HG02840 (cell line): ENCODE data around the gene CASR.
A peak's percentile ranks its signal among the peaks of the same experiment; 100 is the strongest.

Source experiments
- ATAC-seq: cut with Tn5 transposase; IDR thresholded peaks from one replicate; pipeline ENCODE4 v1.9.1; 2021; ENCODE audit warnings: mild to moderate bottlenecking, moderate library complexity, moderate number of reproducible peaks; ENCODE audit not compliant: unreplicated experiment, low FRiP score

The CASR gene

GRCh38 chr3:122253581-122253980, 70.1 kb downstream of the CASR start:
- ATAC-seq = no peak

- ATAC-seq = no peak
These were observed 72.4 kb downstream of the CASR start for GRCh38 chr3:122255757-122256439.

DNA sequence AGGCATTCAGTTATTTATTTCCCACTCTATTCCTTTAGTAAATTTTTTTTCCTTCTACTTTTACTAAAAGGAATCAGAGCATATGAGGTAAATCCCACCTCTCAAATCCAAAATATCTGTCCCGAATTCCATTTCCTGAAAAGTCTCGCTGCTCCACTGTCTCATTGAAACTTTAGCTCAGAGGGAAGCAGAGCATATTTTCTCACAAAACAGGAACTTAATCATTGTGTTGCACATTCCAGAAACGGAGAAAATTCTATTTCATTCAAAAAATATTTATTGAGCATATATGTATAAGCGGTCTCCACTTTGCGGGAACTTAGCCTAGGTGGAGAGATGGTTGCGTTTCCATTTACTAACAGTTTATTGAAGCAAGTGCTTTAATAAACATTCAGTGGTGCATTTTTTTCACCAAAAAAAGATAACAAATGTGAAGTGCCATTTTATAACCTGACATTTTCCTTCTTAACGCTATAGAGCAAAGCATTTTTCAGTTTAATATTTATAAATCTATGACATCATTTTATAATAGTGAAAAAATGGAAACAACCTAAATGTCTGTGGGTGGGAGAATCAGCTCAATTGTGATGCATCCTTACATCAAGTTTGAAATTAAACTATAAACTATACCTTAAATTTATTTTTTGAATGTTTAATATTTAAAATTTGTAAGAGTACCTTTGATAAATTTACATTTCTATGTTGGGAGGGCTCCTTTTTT, 74.3 kb downstream of the CASR start:
- ATAC-seq = no peak

DNA sequence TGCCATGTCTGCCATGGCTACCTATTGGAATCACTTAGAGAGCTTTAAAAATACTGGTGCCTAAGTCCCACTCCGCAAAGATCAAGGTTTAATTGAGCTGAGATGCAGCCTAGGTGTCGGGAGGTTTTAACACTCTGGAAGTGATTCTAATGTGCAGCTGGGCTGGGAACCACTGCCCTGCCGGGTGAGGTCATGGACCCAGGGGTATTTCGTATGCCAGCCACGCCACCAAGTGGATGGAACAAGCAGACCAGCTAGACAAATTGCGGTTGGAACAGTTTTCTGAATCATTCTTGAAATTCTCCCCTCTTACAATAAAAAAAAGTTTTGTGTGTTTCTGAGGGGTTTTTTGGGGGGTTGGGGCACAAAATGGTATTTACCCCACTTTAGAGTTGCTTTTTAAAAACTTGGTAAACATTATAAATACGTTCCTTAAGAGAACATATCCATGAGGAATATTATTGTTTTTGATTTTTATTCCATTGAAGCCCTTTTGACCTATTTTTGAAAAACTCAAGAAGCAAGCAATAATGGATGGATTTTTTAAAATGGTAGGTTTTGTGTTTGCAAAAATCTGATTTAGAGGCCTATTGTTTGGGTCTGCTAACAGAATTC, 75.4 kb downstream of the CASR start:
- peak; percentile 62 for ATAC-seq

DNA sequence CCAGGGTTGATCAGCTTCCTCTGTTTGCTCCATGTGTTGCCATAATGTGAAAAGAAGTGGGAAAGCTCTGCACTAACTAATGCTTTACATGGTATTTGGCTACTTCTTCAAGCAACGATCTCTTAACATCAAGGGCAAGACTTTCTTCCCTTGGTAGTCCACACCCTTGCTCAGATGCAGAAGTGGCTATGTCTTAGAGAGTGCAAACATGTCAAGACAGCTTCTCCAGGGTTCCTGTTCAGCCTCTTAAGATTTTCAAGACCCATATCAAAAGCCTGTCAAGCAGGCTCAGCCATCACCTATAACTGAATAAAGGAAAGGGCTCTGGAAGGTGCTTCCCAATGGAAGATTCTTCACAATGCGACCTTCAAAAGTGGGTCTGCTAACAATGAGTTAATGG, 76.7 kb downstream of the CASR start:
- no peak for ATAC-seq

DNA sequence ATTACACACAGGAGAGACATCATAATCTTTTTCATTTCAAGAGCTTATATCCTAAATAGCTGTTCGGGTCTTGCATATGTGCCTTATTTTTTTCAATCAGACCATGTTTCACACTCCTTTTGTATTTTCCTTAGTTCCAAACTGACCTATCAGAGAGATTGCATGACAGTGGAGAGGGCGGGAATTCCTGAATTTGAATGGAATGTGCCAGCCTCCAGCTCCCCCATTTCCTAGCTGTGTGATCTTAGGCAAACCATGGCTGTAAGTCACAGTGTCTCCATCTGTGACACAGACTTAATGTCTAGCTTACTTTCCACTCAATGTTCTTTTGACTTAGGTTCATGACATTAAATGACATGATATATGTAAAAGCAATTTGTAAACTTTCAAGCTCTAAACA, 79.6 kb downstream of the CASR start:
- ATAC-seq = no peak

GRCh38 chr3:122263974-122264588, 80.6 kb downstream of the CASR start:
- no peak for ATAC-seq

GRCh38 chr3:122265957-122266356, 82.5 kb downstream of the CASR start:
- ATAC-seq = no peak

DNA sequence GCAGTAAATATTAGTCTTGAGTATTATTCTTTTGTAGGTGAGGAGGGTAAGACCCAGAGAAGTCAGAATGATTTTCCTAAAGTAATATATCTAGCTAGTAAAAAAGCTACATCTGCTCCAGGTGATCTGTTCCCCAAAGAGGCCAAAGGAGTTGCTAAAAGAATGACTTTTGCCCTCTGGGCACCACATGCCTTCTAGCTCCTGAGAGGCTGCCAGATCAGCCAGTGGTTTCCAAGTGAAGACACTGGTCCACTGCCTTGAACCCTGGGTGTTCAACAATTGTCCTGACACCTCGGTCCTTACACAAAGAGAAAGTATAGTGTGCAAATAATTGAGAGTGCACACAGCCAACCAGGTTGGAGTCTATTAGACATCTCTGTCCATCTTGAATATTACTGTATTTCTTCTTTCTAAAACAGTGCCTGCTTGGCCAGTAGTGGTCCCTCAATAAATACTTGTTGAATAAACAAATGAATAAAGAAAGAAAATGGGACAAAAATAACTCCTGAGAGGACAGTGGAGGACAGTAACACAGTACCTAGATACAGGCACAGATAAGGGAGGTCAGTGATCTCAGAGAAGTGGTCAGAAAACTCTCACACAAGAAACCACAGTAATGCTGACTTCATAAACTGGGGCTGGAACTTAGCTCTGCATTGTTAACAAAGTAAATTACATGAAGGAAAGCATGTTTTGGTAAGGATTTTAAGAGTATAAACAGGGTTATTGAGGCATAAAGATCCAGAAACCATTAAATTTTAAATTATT, 85.0 kb downstream of the CASR start:
- no peak for ATAC-seq

- no peak for ATAC-seq
These were observed 85.6 kb downstream of the CASR start for GRCh38 chr3:122269045-122269444.

GRCh38 chr3:122271246-122271898, 87.9 kb downstream of the CASR start:
- no peak for ATAC-seq

GRCh38 chr3:122272879-122273278, 89.4 kb downstream of the CASR start:
- ATAC-seq = no peak

DNA sequence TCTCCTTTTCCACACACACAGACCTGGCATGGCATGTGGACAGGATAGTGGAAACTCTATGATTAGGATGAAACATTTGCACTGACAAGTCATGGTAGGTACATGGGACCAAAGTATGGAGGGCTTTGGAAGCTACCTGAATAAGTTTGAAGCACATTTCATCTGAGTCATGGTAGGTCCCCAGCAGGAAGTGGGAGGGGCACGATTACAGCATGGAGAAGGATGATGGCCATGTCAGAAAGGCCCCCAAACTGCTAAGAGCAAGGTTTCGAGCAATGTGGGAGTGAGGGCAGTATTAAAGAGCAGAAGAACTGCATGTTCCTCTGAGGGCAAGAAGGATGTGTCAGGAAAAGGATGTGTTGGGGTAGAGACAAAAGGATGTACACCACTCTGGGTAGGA, 90.0 kb downstream of the CASR start:
- ATAC-seq = no peak

DNA sequence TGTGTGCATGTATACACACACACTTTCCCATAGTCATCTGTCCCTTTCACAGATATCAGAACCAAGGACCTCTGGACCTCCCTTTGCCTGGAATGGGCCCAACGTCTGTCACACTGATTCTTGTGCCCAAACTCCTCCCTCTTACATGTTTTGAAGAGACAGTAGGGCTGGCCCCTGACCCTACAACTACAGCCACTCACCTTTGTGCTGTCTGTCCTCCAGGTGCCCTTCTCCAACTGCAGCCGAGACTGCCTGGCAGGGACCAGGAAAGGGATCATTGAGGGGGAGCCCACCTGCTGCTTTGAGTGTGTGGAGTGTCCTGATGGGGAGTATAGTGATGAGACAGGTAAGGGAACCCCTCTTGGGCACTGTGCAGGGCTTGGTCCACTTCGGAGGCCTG, 98.4 kb downstream of the CASR start:
- ATAC-seq = no peak

- no peak for ATAC-seq
These were observed 100.5 kb downstream of the CASR start for GRCh38 chr3:122283796-122284445.

DNA sequence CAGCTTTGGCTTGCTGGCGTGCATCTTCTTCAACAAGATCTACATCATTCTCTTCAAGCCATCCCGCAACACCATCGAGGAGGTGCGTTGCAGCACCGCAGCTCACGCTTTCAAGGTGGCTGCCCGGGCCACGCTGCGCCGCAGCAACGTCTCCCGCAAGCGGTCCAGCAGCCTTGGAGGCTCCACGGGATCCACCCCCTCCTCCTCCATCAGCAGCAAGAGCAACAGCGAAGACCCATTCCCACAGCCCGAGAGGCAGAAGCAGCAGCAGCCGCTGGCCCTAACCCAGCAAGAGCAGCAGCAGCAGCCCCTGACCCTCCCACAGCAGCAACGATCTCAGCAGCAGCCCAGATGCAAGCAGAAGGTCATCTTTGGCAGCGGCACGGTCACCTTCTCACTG, 101.0 kb downstream of the CASR start:
- ATAC-seq = no peak

DNA sequence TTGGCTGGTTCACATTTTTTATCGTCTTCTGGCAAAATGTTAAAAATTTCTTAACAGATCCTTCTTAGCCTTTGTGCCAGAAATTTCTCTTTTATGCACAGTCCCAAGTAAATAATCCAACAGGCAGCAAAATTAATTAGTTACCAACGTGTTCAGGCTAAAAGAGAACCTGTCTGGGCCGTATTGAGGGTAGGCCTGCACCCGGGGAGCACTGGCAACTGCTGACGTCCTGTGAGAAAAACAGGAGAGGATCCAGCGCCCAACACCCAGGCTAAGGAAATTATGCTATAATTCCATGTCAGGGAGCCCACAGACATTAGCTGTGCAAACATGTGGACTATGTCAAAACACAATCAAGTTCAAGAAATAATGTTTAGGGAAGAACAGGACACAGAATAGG, 110.9 kb downstream of the CASR start:
- no peak for ATAC-seq

DNA sequence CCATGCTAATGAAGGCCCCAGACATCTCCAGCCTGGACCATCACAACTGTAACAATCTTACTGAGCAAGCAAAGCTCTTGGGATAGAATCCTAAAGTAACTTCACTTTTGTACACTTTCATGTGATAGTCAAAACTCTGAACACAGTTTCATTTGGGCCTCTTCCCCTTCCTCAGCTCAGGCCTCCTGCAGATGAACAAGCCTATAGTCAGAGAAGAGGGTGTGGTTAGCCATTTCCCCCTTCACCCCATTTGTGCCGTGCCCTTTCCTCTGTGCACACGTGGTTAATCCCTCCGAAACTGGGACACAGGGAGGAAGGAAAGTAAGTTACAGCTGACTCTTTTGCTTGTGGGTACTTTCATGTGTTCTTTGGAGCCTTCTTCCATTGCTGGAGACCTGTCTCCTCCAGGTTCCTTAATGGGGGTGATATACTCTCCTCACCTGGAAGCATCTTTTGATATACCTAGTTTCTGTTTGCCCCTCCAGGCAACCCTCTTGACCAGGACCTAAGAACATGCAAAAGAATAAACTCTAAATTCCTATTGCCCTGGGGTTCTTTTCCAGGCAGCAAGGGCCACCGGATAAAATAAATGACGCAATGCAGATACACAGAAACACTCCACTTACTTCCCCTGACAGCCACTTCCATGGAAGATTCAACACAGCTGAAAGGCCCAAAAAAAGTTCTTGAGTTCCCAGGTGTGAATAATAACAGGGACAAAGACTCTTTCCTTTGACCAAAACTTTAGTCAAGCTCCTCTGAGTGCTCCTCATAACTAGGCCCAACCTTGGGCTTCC, 112.0 kb downstream of the CASR start:
- no peak for ATAC-seq

DNA sequence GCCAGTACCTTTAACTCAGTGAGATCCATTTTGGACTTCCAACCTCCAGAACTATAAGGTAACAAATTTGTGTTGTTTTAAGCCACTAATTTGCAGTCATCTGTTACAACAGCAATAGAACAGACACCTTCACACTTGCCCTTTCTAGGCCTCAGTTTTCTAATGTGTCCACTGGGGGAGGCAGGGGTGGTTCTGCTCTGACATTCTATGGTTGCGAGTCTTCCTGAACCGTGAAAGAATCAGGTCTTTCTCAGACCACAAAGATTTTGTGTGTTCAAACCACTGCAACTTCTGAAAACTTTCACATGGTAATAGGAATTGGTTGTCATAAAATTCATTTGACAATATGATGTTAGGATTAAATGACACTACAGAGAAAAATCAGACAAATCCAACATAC, 114.8 kb downstream of the CASR start:
- no peak for ATAC-seq
